Mammary epithelial cell (primary cell): Measurements from ENCODE around the gene OR2A5.

ENCODE experiments used
- EZH2 ChIP-seq: IDR thresholded peaks from 2 replicates; pipeline ENCODE4 v1.6.1; 2012; ENCODE audit warnings: low read length, inconsistent platforms, borderline replicate concordance
- TF ChIP-seq, protein P1 (sequence below), 2 donors: IDR thresholded peaks in 1 of 2; conservative IDR thresholded peaks in 1 of 2; 2 replicates each; pipeline ENCODE4 v1.5.1; 2011 to 2012; ENCODE audit warnings: inconsistent platforms in 2 of 2, low read length in 2 of 2, mild to moderate bottlenecking in 2 of 2, control low read depth in 1 of 2, low read depth in 1 of 2; ENCODE audit not compliant: insufficient read depth in 1 of 2; ENCODE audit errors: extremely low read depth in 1 of 2

- TF ChIP-seq EZH2, result no peak
- TF ChIP-seq, protein P1, sequence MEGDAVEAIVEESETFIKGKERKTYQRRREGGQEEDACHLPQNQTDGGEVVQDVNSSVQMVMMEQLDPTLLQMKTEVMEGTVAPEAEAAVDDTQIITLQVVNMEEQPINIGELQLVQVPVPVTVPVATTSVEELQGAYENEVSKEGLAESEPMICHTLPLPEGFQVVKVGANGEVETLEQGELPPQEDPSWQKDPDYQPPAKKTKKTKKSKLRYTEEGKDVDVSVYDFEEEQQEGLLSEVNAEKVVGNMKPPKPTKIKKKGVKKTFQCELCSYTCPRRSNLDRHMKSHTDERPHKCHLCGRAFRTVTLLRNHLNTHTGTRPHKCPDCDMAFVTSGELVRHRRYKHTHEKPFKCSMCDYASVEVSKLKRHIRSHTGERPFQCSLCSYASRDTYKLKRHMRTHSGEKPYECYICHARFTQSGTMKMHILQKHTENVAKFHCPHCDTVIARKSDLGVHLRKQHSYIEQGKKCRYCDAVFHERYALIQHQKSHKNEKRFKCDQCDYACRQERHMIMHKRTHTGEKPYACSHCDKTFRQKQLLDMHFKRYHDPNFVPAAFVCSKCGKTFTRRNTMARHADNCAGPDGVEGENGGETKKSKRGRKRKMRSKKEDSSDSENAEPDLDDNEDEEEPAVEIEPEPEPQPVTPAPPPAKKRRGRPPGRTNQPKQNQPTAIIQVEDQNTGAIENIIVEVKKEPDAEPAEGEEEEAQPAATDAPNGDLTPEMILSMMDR (conservative IDR thresholded peaks at IDR 0.05 in 1 of 2, IDR thresholded peaks at IDR 0.05 in 1 of 2; ENCODE audit: extremely low read depth in 1 of 2, insufficient read depth in 1 of 2, low read depth in 1 of 2, low read length in 2 of 2), result no peak
These were observed 743 bp downstream of the OR2A5 start for GRCh38 chr7:144049491-144049890.
